HS-5 (cell line): ENCODE measurements around the gene SEL1L2.
A peak's percentile ranks its signal among the peaks of the same experiment; 100 is the strongest.

Source experiments
- DNase-seq: peaks from one replicate; pipeline ENCODE4 v3.0.0-alpha.2; 2012; ENCODE audit warnings: low read depth

Gene SEL1L2

DNA sequence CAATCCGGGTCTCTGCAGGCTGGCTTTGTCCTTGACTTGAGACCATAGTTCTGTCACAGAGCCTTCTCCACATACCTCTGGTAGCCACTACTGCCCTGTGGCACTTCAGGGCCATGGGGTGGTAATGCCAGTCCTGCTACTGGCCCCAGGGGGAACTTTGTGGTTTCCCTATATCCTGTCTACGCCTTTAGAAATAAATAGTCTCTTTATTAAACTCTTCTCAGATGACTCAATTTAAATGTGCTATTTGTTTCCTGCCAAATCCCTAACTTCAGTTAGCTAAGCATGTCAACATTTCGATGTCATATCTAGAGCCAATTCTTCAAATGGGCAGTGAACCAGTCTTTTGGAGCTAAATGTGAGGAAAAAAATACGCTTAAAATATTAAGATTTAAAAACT is 60.1 kb downstream of the SEL1L2 start:
- no peak for DNase-seq

DNA sequence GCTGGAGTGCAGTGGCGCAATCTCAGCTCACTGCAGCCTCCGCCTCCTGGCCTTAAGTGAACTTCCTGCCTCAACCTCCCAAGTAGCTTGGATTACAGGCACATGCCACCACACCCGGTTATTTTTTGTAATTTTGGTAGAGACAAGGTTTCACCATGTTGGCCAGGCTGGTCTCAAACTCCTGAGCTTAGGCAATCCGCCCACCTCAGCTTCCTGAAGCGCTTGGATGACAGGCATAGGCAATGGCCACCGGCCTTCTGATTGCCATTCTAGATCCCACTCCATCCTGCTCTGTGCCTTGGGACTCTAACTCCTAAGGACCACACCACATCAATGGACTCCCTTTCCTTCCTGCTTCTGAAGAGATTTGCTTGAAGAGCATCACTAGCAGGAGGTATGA is 60.6 kb downstream of the SEL1L2 start:
- DNase-seq = no peak

DNA sequence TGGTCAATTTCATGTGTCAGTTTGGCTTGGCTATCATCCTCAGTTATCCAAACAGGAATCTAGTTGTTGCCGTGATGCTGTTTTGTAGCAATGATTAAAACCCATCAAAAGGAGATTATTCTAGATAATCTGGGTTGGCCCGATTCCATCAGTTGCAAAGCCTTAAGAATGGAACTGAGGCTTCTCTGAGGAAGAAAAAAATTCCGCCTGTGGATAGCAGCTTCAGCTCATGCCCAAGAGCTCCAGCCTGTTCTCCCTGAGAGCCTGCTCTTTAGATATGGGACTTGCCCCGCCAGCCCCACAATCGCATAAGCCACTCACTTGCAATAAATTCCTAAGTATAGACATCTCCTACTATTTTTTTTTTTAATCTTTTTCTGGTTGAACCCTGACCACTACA is 61.5 kb downstream of the SEL1L2 start:
- no peak for DNase-seq

DNA sequence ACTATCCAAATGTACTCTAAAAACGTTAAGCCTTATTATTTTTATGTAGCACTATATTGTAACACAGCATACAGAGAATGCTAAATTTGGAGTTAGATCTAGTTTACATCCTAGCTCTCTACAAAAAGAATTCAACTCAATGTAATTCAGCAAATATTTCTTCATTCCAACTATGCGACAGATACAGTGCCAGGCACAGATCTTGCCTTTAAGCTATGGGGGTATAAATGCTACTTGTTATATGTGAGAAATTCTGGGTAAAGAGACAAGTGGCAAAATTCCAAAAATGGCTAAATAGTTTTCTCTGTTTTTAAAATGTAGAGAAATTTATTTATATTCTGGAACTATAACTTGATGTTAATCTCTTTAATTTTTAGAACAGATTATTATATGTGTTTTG is 63.2 kb downstream of the SEL1L2 start:
- DNase-seq = no peak

DNA sequence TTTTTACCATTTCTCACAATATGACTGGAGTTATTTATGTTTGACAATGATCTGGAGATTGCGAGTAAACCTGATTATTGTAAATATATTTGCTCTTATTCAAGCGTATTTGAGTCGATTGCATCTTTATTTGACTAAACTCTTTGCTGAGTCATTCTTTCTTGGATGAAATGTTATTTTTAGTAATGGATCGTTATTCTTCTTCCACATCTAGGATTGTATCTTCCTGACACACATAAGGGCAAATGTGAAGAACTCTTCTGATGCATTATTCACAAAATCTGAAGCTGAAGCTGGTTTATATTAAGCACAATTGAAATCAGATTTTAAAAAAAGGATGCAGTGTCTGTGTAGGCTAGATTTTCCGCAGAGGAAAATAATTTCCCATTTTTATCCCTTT is 68.2 kb downstream of the SEL1L2 start:
- no peak for DNase-seq

DNA sequence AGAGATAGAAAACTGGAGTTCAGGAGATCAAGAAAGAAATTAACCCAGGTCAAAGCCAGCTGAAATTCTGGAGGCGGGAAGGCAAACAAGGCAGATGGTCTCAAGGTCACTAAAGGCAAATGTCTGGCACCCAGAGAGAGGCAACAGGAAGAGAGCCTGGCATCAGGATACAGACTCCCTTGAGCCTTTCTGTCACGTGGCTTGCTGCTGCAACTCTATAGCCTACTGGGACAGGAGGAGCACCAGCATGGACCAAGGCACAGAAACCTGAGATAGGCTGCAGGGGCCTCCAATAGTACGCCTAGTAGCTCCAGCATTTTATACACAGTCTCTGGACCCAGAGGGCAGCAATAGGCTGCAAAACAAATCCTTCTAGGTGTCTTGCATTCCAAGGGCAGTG is 75.1 kb downstream of the SEL1L2 start:
- DNase-seq = no peak

DNA sequence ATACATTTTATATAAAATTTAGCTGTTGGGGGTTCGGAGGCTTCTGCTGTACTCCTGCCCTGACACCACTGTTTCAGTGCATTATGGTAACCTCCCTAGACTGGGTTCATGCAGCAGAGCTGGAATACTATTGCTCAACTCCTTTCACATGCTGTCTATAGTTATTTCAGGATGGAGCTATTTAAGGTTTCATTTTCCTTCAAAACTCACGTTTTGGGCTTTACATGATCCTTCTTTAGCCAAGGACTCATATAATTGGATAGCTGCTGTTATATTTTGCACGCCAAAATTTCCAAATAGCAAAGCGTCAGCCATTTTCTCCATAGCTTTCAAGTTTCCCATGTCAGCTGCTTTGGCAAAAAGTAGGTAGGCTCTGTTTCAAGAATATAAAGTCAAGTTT is 76.8 kb downstream of the SEL1L2 start:
- DNase-seq = no peak

DNA sequence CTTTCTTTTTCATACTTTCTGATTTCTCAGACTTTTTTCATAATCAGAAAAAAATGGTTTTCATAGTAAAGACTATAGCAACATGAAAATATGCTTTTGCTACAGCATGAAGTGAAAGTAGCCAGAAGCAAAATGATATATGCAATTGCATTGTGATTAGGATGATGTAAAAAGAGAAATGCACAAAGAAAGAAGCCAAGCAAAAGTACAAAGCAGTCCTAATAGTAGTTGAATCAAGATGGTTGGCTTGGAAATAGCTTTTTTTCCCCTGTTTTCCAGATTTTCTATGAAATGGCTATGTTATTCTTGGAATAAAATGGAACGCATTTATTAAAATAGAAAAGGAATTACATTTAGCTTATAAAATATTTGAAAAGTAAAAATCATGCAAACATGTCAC is 77.3 kb downstream of the SEL1L2 start:
- DNase-seq = no peak

DNA sequence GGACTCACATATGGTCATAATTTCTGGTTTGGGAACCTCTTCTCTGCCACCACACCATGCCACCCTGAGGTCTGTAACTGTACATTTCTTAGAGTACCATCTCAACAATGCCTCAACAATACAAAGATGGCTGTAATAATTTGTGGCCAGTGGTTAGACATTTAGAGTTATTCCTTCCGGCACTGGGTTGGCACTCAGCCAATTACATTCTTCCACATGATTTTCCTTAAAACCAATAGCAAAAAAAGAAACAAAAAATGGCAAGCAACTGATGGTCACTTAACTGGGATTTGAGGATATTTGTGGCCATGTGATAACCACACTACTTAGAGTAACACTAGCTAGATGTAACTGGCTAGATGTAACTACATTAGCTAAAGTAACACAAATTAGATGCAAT is 79.9 kb downstream of the SEL1L2 start:
- no peak for DNase-seq

DNA sequence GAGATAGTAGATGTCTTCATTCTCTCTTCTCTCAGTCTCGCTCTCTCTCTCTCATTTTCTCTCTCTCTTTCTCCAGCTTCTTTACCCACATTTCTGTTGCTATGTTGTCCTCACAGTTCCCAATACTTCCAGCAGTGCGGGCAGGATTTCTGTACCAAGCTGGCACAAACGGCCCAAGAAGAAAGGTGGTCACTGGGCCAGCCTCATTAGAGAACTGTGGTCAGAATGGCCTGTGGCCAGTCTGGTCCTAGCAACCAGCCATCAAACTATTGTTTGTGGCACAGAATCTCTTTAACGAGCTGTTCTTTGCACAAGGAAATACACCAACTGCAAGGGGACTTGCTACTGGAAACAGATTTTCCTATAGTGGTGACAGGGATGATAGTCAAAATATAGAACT is 81.3 kb downstream of the SEL1L2 start:
- no peak for DNase-seq

DNA sequence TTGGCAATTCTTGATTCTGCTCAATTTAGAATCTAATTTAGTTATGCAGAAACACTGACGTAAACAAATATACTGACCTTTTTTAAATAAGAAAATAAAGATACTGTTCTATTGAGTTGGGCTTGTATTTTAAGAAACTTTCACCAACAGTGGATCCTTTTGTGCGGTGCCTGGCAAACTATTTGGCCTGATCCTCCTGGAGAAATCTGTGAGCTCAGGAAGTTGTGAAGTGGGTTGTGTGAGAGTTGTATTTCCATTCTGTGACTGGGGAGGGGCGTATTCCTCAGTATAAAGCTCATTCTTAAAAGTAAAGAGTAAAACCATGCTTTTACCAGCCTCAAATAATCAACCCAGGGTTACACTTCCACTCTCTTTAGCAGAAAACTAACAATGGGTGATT is 85.6 kb downstream of the SEL1L2 start:
- no peak for DNase-seq

DNA sequence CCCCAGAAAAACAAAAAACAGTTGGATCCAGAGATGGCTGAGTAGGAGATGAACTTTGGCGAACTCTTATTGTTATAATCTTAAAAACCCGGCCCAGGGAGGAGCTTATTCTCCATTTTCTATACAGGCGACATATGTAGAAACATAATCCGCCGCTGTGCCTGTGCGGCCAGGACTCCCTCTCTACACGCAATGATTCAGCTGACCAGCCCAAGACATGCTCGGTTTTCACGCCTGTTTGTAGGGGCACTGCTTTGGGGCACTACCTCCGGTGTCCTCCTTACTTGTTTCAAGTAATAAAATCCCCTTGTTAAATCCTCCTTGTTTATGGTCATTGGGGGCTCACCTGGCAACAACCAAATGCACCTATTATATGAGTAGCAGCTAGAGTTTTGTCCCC is 89.9 kb downstream of the SEL1L2 start:
- no peak for DNase-seq

DNA sequence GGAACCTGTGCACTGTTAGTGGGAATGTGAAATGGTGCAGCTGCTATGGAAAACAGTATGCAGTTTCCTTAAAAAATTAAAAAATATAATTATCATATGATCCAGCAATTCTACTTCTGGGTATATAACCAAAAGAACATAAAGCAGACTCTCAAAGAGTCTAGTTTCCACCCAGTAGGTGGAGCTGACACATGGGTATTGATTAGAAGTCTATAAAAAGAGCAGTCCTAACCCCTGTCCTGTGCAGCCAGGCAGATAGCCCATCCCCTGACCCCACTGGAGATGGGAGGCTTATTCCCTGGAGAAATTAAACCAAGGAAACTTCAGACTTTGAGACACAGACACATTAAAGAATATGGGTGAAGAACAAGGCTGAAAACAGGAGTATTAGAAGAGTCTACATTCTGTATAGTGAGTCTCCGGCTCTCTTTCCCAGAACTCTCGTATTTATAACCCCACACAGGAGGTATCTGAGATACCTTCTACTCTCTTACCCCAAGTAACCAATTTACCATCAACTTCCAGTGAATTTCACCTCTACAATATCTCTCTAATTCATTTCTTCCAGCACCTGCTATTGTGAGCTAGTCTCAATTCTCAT is 92.3 kb downstream of the SEL1L2 start:
- DNase-seq = no peak

DNA sequence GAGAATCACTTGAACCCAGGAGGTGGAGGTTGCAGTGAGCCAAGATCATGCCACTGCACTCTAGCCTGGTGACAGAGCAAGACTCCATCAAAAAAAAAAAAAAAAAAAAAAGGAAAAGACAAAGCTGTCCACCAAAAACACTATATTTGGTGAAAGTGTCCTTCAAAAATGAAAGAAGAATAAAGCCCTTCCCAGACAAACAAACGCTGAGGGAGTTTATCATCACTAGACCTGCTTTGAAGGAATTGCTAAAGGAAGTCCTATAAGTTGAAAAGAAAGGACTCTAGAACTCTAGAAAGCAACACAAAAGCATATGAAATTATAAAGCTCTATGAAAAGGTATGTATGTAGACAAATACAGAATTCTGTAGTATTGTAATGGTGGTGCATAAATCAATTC is 98.8 kb downstream of the SEL1L2 start:
- no peak for DNase-seq

DNA sequence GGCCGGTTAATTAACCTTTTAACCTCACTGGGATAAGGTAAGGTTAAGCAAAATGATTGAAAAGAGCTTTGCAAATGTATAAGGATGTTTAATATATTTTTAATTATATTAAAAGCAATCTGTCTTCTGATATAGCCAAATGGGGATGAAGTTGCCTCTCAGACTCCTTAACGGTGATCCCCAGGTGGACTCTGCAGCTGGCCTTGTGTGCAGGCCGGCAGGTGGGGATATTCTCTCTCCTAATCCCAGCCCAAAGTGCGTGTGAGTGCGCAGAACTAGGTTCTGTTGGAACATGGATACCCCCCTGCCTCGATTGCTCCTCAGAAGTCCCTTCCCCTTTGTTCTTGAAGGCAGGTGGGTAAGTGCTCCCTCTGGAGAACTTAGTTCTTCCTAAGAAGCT is 105.6 kb downstream of the SEL1L2 start:
- DNase-seq = no peak

DNA sequence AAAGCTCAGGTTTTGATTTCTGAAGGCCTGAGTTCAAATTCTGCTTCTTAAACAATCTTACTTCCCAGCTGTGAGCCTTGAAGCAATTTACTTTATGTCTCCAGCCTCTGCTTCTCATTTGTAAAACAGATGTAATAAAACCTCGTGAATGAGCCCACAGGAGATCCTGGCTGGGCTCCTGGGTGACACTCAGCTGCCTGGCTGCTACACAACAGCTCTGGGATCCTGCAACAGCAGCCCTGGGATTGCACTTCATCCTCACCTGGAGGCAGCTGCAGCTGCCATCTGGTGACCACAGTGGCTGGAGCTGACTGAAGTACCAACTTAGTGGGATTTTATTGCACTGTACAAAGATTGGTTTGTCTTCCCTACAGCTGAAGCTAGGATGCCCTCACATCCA is 107.0 kb downstream of the SEL1L2 start:
- DNase-seq = no peak

DNA sequence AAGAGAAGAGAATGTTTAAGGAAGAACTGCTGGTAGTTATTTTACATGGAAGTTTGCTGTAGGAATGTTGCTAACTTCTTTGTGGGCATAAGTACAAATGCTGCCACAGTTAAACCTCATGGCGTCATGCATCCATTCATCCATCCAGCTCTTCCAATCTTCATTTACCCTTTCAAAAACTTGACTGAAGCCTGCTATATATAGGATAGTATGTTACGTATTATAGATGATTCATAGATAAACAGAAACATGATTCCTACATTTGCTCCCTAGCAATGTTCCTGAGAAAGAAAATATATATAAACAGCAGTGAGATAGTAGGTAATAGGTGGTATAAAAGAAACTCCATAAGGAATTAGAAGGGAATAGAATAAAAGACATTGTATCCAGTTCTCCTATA is 111.8 kb downstream of the SEL1L2 start:
- no peak for DNase-seq

DNA sequence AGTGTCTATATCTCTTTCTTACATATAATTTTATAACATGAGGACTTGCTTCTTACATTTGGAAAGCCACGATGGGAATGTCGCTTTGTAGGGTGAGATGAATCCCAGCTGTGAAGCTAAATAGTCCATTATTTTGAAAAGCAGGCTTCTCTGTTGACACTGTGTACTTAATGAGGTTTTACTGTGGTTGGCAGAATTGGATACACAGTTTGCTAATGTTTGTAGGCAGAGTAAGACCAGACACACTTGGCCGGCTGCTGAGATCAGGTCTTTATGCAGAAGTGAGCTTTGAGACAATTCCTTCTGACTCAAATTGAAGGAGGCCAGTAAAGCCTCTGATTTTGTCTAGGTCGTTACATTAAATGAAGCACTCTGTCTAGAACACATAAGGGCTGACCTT is 112.6 kb downstream of the SEL1L2 start:
- DNase-seq = no peak

DNA sequence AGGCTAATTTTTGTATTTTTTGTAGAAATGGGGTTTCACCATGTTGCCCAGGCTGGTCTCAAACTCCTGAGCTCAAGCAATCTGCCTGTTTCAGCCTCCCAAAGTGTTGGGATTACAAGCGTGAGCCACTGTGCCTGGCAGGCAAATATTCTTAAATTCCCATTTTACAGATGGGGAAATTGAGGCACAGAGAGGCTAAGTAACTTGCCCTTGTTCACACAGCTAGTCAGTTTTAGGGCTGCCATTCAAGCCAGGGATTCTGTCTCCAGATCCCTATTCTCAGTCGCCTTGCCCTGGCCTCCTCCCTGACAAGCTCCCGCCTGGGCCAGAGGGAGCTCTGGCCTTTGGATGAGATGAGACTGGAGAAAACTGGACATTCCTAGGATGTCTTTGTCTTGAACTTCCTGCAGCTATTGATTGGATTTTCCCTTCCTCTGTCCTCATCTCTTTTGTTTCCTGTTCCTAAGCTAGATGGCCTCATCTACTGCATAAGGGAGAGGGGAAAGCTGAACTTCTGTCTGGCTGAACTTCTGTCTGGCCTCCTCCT is 115.1 kb downstream of the SEL1L2 start:
- DNase-seq = no peak

DNA sequence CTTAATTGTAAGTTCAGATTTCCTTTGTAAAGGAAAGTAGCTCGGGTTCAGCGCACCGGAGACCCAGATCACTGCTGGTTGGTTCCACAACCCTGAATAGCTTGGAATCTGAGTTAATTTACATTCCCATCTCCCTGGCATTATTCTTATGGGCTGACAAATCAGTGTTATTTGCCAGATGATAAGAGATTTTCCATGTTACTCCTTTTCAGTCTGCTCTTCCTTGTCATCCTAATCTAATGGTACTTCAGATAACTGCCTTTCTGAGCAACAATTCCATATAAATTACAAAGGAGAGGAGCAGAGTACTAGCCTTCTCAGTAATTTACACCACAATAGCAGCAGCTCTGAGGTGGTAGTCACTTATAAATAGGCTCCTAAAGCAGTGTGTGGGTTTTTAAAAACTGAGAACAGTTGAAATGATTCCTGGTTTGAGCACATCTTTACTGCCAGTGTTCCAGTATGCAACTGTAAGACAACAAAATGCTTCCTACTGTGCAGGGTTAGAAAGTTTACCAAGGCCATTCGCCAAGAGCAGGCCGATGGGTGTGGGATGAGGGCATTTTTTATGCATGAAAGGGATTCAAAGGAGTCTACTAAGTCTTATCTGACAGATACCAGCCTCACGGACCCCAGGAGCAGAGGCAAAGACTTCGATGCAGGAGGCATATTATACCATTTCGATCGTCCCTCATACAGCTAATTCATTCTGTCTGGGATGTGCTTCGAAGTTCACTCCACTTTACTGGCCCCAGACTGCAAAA is 115.8 kb downstream of the SEL1L2 start:
- no peak for DNase-seq

DNA sequence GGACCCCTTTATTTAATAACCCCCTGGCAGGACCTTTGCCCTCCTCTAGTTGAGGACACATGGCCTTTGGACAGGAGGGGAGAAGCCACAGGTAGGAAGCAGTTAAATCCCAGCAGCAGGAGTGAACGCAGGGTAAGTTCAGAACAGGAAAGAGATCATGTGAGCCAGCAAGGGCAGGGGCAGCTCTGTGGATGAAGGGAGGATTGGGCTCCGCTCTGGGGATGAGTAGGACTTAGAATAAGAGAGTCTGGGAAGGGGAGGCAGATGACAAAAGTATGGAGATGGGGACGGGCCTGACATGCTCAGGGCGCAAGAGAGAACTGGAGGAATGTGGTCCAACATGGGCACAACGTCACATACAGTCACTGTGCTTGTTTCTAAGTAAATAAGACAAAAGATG is 116.6 kb downstream of the SEL1L2 start:
- no peak for DNase-seq

DNA sequence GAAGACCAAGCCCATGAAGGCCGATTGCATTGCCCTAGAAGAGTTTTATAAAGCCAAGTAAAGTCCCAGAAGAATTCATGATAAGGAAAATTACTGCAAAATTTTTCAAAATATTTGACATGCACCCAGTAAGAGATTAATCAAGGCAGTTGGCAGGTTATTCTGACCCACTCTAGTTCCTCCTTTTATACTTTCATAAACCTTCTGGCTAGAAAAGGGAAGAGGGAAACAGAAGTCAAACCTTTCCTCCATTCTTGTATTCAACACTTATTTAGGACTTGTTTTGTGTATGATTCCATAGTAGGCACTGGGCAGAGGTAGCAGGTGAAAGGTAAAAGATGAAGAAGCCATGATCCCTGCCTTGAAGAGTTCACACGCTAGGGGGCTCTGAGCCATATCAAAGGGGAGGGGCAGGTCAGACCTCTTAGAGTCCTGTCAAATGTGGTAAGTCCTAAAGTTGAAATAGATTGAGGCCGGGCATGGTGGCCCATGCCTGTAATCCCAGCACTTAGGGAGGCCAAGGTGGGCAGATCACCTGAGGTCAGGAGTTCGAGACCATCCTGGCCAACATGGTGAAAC is 120.2 kb downstream of the SEL1L2 start:
- DNase-seq = no peak

DNA sequence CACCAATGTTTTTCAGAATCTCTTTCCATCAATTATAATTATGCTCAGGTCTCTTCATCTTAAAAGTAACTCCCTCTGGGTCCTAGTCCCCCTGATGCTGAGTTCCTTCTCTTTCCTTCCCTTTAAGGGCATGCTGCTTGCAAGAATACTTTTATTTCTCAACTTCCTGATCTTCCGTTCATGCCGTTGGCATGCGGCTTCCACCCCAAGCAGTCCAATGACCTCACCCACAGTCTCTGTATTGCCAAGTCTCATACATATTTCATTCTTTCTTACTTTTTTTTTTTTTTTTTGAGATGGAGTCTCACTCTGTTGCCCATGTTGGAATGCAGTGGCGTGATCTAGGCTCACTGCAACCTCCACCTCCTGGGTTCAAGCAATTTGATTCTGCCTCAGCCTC is 122.1 kb downstream of the SEL1L2 start:
- peak; percentile 85 for DNase-seq
